Left ventricle myocardium superior (tissue), 1 donor: ENCODE measurements around the gene ROR1. TPM values are rescaled to one million over a fixed set of nuclear protein-coding genes. Genes with fewer than 3 reads are reported as not detected.
A peak's percentile ranks its signal among the peaks of the same experiment; 100 is the strongest.

ENCODE experiments used
- ATAC-seq: fragments of 200-7000 bp; cut with Tn5 transposase; one replicate; pipeline ENCODE4 v1.9.1; 2020; ENCODE audit warnings: mild to moderate bottlenecking, moderate library complexity
- DNase-seq: peaks from one replicate; pipeline ENCODE4 v3.0.0-alpha.2; 2020
- intact Hi-C: fragments of 100-400 bp; cut with micrococcal nuclease; formaldehyde crosslinking; loops from one replicate; pipeline ENCODE4 v1.11.0; 2022
- total RNA-seq: library from RNA; stranded (reverse); fragmentation: NEBNext Ultra II Directional; extraction: Animal tissue kit (Norgen Biotek cat#: 25700); gene quantifications from one replicate; pipeline ENCODE4 v1.2.1, GENCODE V29; 2021
- donor health status: DM: no; HTN: yes; CAD: no; lungs with severe emphysema.

ROR1 gene
- total RNA-seq, 1 donor from 2014 or later = 9.0 TPM

DNA sequence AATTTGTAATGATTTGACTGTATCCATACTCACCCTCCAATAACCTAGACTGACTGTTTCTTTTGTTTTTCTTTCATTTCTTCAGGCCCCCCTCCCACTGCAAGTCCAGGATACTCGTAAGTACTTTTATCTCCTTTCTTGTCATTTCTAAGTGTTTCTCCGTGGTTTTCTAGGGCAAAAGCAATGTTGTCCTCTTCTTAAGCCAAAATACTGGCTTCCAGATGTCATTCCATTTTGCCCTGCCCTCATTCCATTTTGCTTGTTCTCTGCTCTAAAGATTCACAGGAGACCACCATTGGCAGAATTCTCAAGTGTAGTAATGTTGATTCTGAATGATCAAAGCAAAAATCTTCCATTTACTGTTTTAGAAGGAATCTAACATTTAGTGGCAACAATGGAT is 276.8 kb downstream of the ROR1 start:
- no peak for ATAC-seq

DNA sequence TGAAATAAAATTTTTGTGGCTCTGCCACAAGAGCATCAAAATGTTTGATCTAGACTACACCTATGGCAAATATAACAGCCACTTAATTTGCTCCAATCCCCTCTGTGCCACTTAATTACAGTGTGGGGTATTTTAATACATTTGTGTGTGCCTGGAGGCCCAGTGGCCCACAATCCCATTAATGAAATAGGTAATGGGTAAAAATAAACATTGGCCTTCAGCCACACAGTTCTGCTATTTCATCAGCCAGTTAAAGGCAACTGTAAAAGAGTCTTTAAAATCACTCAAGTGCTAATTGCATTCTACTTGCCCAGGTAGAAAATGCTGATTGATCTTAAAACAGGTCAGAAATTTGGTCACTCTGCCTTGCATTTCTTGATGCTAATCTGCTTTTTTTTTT is 278.0 kb downstream of the ROR1 start:
- intact Hi-C loops = no loop called here
- ATAC-seq (peak; percentile 67), DNase-seq (no peak)

More for the DNA sequence above, 276.8 kb downstream of the ROR1 start:
- no peak for DNase-seq
- intact Hi-C loops = no loop called here

DNA sequence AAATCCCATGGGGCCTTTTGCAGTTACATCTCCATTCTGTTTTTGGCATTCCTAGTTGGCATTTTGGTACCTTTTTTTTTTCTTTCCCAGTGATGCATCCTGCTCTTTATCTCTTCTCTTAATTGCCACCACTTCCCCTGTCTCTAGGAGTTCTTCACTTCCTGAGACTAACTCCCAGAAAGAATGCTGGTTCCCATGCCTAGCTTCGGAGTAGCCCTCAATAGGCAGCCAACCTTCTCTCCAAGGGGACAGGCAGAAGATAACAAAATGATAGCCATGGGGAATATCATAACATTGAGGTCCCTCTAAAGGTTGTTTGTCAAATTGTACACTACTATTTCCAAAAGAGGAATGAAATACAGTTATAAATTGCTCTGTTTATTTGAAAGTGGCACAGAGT is 279.0 kb downstream of the ROR1 start:
- no peak for ATAC-seq
- intact Hi-C loops = no loop called here
- no peak for DNase-seq

DNA sequence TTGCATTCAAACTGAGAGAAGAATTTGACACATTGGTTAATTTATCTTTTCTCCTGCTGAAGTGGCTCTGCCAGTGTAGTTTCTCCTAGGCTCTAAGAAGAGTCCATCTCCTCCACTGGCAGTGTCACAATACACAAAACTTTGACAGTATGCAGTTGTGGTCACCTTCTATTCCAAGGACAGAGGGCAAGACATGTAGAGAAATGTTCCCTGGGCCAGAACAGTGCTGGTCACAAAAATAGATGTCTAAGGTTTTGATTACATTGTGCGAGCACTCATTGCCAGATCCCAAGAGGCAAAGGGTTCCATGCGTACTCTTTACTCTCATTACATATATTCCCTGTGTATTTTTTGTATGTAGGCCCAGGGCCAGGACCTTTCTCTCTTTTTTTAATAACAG is 281.5 kb downstream of the ROR1 start:
- intact Hi-C loops = no loop called here
- peak; percentile 85 for ATAC-seq
- no peak for DNase-seq

DNA sequence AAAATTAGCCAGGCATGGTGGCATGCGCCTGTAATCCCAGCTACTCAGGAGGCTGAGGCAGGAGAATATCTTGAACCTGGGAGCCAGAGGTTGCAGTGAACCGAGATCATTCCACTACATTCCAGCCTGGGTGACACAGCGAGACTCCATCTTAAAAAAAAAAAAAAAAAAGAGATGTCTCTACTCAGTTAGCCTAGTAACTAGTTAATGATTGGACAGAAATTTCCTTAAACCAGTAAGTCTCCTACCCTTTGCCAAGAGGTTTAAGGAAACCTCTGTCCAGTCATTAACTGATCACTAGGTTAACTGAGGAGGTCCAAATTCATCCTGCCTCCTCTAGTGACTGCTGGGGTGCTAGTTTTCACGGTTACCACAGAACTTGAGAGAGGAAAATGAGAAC is 285.7 kb downstream of the ROR1 start:
- no peak for DNase-seq
- ATAC-seq = no peak
- intact Hi-C loops = no loop called here

DNA sequence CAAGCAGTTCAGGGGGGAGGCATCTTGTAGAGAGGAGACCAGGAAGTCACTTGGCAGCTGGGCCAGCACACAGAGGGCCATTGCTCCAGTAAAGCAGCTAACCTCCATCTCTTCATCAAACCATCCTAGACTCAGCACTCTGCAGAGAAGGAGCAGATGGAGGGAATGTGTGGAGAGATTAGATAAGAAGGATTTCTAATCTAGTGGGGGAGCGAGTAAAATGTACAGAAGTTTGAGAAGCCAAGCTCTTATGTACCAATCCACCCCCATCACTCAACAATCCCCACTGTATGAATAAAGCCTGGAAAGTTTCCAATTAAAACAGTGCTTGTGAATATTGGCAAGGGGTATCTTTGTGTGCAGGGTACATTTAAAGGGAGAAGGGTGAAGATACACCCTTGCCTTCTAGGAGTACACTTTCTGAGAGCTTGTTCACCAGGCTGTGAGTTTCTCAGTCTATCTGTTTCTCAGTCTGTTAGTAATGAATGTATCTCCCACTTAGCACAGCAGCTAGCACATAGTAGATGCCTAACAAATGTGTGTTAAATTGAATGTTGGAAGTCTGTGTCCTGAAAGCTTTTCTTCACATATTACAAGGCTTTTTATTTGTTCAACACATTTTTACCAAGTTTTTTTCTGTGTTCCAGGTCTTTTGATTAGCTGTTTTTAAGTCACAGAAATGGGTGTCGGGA is 286.9 kb downstream of the ROR1 start:
- DNase-seq = no peak
- ATAC-seq = peak; percentile 29
- intact Hi-C loops = no loop called here

DNA sequence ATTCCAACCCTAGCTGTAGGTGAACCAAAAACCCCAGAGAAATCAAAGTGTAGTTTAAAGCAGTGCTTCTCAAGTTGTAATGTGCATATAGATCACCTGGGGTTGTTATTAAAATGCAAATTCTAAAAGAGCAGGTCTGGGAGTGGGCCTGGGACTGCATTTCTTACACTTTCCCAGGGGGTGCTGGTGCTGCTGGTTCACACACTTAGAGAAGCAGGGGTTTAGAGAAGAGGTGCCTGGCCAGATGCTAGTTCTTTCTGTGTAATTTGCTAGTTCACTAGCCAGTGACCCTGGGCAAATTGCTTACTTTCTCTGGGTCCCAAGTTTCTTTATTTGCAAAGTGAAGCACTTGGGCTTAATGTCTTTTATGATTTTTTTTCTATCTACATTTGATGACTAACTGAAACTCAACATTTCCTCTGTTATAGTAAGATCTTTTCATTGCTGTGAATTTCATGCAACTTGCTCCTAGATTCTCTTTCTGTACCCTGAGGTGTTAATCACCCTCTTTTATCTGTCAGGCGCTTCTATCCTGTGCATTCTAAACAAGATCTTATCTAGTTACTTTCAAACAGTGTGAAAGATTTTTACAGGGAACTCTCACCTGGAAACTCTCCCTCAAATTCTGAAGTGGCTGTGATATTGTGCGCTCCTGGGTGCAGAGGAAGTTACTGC is 287.8 kb downstream of the ROR1 start:
- intact Hi-C loops = no loop called here
- DNase-seq (no peak), ATAC-seq (no peak)

DNA sequence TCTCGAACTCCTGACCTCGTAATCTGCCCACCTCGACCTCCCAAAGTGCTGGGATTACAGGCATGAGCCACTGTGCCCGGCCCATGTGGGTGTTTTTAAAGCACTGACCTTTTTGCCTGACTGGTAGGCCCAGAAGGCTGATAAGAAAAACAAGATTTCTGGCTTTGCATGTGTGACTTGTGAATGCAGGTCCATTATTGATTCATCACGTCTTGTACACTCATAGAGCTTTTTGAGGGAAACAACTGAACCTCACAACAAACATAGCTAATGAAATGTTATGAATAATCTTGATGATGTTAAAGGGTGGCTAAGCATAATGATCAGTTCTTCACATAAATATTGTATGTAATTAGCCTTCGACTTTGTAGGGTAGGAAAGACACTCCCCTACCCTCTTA is 288.7 kb downstream of the ROR1 start:
- DNase-seq (no peak), ATAC-seq (no peak)
- intact Hi-C loops = no loop called here

DNA sequence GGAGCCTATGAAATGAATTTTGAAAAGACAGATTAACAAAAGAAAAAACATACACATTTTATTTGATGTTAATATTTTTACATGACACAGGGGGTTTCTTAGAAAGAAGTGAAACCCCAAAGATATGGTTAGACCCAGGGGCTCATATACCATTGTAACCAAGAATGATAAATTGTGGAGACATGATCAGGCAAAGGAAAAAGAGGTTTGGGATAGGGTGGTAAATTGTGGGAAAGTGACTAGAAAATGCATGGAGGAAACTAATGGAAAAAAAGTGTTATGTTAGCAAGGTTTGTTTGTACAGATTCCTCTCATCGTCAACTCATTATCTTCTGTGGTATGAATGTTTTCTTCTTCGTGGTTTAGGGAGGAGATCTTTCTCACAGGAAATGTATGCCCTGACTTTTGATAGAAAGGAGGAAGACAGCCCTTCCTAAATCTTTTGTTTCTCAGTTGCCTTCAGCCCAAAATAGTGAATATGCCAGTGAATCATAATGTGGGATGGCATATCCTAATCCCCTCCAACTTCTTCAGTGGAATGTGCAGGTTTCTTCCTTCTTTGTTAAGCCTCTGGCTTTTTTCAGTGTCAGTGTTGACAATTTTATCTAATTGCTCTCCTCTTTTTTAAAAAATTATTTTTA is 289.2 kb downstream of the ROR1 start:
- no peak for DNase-seq
- ATAC-seq = no peak
- intact Hi-C loops = no loop called here

DNA sequence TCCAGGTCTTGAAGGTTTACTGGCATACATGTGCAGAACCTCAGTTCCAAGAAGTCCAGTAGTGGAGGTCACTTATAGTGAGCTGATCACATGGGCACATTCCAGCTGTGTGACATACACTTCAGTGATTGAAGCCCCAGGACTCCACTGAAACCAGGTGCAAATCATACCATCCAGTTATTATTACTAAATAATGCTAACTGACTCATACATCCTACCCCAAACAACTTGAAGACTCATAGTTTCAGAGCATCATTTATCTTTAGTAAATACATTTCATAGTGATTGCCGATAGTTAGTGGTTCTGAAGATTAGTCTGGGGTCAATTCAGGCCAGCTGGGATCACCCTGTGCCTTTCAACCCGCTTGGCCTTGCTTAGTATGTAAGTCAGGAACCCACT is 291.8 kb downstream of the ROR1 start:
- intact Hi-C loops = no loop called here
- ATAC-seq = peak; percentile 30
- no peak for DNase-seq

DNA sequence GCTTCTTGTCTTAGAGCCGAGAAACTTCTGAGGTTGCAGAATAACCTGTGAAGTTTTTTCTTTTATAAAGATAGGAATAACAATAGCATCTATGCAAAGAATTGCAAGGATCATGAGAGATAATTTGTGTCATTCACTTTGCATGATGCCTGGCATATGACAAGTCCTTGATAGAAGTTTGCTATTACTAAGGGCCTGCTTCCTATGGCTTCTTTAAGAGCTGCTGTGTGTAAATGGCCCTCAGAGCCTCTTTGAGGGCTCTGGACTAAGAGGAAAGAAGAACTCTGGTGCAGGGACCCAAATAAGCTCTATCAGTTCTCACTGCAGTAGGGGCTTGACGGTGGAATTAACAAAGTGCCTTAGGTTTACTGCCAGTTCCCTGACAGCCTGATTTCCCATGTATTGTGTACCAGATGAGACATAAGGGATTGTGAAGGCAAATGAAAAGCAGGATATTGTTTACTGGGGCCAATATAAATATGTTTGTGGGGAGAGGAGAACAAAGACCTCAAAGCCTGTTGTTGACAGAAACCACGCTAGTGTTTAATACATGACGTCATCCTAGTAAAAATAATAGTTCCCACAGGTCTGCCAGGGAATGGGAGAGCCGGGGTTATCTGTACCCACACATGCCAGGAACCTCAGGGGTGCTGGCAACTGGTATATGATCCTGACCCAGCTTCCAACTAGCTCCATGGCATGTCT is 298.4 kb downstream of the ROR1 start:
- intact Hi-C loops = no loop called here
- no peak for DNase-seq
- ATAC-seq = peak; percentile 76

DNA sequence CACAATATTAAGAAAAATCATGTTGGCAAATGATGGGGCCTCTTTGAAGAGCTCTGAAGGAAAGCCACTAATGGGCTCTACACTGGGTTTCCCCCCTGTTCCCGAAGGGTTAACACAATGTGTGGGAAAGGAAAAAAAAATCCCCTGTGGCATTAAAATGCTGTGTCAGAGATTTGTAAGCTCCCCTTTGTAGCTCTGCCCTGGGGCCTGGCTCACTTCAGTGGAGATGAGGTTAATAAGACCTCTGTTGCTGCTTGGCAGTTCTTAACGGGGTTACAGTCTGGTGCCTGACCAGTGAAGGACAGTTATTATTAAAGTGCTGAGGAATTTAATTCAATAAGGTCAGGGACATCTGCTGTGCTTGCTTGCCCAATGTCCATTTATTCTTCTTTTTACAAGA is 299.9 kb downstream of the ROR1 start:
- intact Hi-C loops = no loop called here
- DNase-seq (no peak), ATAC-seq (peak; percentile 81)

DNA sequence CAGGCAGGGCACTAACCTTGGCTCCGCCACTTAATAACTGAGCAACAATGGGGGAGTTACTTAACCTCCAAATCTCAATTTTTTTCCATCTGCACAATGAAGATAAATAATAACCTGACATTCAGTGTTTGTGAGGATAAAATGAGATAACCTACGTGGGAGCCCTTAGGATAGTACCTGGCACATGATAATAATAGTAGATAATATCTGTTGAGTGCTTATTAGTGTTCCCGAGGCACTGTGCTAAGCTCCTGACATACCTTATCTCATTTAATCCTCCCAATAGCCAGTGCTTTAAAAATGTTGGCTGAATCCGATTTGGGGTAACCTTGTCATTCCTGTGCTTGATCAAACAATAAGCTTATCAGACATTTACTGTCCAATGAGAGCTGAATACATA is 300.9 kb downstream of the ROR1 start:
- ATAC-seq (no peak), DNase-seq (no peak)
- intact Hi-C loops = no loop called here

DNA sequence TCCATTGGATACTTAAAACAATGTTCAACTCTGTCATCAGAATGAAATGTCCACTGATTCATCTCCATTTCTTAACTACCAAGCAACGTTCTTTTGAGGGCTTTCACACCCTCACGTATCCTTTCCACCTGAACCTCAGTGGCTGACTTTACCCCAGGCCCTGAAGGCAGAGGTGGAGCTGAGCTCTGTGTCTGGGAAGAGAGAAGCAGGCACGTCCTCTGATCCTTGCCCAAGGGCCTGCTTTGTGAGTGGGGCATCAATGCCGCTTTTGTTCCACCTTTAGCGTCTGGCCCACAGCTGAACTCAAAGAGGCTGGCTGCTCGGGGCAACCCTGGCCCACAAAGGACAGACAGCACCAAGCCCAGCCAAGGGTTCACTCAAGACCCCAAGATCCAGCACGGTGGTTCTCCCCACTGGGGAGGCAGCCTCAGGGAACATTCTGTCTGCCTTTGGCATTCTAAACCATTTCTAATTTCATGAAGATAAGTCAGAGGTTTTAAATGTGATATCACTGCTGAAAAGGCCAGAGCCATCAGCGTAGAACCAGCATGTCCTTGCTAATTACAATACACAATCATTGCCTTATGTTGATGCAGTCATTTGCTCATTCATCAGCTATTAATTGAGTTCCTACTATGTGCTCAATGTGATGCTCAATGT is 303.6 kb downstream of the ROR1 start:
- intact Hi-C loops = no loop called here
- DNase-seq (no peak), ATAC-seq (no peak)

DNA sequence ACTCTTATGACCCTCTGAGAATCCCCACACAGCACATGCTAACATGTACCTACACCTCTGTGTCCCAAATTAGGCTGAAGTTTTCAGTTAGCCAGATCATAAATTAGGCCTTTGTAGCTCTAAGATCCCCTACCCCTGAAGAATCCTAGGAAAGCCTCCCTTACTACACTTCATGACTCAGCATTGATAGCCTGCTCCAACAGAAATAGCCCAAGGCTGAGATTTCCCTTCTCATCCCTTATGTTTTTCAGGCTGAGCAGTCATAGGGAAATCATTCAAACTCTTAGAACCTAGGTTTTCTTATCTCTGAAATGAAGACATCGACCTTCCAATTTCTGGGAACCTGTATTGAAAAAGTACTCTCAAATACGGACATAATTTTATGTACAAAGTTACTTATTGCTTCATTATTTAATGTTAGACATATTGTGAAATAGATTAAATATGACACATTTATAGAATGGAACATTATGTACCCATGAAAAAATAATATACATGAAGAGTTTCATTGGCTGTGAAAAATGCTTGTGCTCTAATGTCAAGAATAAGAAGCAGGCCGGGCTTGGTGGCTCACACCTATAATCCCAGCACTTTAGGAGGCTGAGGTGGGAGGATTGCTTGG is 307.2 kb downstream of the ROR1 start:
- intact Hi-C loops = no loop called here
- ATAC-seq (no peak), DNase-seq (no peak)

DNA sequence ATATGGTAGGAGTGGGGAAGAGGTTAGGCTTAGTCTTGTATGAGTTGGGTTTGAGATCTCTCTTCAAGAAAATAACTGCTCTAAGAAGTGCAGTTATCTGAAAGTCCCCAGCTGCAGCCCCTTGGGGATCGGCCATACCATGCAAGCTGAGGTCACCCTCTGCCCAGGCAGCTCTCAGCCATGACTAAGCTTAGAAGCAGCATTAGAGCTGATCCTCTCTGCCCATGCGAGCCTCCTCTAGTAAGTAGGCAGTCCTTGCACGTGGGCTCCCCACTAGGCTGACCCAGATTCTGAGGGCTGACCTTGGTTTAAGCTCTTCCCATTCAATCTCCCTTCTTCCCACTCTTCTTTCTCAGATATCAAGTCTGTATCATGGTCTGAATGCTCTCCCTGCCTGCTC is 308.6 kb downstream of the ROR1 start:
- DNase-seq (no peak), ATAC-seq (peak; percentile 28)
- intact Hi-C loops = no loop called here

DNA sequence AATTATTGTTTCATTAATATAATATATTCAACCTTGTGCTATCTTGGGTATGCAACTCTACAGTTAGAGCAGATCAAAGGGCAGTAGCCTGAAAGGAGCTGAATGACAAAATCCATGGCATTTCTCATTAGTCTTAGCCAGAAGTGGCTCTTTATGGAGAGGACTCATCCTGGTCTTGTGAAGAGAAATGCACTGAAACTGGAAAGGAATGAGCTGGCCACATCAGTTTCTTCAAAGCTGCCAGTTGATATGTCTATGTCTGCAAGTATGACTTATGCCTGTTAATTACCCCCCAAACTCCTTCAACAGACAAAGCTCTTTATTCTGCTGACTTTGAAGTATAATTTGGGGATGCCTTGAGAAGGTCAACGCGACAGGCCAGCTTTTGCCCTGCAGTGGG is 310.6 kb downstream of the ROR1 start:
- intact Hi-C loops = no loop called here
- no peak for ATAC-seq

DNA sequence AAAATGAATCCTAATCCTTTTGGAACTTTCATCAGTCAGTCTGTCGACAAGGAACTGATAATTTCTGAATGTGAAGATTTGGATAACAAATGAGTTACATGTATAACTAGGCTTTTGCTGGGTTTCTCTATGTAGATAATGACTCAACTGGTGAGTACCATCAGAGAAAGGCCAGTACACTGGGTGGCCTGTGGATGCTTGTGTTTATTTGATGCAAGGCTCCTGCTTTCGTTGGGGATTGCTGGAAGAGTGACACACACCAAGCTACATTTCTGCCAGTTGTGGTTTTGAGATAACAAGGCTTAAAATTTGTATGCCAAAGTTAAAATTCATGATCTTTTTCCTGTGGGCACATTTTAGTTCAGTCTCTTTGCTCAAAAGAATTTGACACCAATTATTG is 314.0 kb downstream of the ROR1 start:
- DNase-seq (no peak), ATAC-seq (no peak)
- intact Hi-C loops = no loop called here

More for the DNA sequence above, 310.6 kb downstream of the ROR1 start:
- DNase-seq = no peak

DNA sequence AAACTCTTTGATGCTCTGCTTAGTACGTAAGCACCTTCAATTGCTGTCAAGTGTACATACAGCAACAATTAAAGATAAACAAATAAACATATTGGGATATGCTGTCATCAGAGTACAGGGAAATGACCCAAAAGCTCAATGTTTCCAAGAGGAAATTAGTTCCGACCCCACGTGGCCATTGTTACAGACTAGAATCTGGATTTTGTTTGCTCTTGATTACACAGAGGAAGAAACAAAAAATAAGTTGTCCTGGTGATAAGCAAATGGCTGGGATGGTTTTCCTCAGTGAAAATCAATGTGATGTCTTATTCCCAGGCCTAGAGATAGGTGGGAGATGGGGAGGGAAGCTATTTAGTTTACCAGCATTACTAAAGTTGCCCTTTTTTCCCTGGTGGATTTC is 316.6 kb downstream of the ROR1 start:
- intact Hi-C loops = no loop called here
- no peak for DNase-seq
- no peak for ATAC-seq
